ENCODE data around the gene WDR26.

DNA sequence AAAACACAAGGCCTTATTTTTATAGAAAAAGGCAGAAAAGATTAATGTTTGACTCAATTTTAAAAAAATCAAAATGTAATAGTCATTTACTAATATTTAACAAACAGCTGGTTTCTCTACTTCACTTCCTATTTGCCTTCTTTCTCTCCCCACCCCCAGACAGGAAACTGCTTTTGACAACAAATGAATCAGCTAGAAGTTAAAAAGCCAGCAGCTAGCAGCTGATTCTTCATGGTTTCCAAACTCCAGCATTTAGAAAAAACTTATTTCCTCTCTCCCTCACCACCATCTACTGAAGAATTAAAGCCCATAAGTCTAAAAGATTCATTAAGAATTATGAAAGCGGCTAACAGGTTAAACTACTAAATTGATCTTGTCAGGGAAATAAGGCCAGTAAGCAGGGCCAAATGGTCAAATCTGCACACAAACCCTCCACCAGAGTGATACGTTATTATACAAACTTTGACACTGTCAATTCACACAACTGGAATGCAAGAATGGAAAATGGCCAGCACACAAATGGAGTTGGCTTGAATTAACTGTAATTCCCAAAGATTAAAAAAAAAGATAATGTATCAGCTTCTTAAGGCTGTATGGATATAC is 4.0 kb downstream of the WDR26 start:
- TF ChIP-seq EZH2 (IDR thresholded peaks at IDR 0.05; ENCODE audit: insufficient read depth, low read length) (no peak), CTCF (IDR thresholded peaks at IDR 0.05; ENCODE audit: insufficient read depth, low read depth, low read length) (no peak)
